ENCODE results near the gene NDE1.

DNA sequence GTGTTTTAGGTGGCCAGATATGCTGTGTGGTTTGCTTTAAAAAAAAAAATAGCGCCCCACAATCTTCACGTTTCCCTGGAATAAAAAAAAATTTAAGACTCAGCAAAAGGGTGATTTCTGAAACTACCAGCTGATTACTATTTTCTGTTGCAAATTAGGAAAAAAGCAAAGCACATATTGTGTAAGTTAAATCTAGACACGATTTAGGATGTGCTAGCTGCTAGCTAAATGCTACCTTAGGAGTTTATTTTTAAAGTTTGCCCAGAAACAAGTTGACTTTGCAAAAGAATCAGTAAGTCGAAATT is 6.1 kb upstream of the NDE1 start:
- no peak for TF ChIP-seq POLR2A (IDR thresholded peaks at IDR 0.05)
- TF ChIP-seq, protein P1, sequence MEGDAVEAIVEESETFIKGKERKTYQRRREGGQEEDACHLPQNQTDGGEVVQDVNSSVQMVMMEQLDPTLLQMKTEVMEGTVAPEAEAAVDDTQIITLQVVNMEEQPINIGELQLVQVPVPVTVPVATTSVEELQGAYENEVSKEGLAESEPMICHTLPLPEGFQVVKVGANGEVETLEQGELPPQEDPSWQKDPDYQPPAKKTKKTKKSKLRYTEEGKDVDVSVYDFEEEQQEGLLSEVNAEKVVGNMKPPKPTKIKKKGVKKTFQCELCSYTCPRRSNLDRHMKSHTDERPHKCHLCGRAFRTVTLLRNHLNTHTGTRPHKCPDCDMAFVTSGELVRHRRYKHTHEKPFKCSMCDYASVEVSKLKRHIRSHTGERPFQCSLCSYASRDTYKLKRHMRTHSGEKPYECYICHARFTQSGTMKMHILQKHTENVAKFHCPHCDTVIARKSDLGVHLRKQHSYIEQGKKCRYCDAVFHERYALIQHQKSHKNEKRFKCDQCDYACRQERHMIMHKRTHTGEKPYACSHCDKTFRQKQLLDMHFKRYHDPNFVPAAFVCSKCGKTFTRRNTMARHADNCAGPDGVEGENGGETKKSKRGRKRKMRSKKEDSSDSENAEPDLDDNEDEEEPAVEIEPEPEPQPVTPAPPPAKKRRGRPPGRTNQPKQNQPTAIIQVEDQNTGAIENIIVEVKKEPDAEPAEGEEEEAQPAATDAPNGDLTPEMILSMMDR (IDR thresholded peaks at IDR 0.05): no peak
- TF ChIP-seq EP300 (IDR thresholded peaks at IDR 0.05): no peak
